GM18519 (cell line): ENCODE measurements around the gene COL9A3.

Source experiments
- ATAC-seq: cut with Tn5 transposase; IDR thresholded peaks from one replicate; pipeline ENCODE4 v1.9.1; 2021; ENCODE audit warnings: mild to moderate bottlenecking, moderate library complexity; ENCODE audit not compliant: unreplicated experiment, low FRiP score

The COL9A3 gene

GRCh38 chr20:62888406-62888805 lies 71.6 kb downstream of the COL9A3 start:
- no peak for ATAC-seq

GRCh38 chr20:62888910-62889309 lies 72.1 kb downstream of the COL9A3 start:
- no peak for ATAC-seq

GRCh38 chr20:62889411-62889810 lies 72.6 kb downstream of the COL9A3 start:
- no peak for ATAC-seq

GRCh38 chr20:62889871-62890270 lies 73.0 kb downstream of the COL9A3 start:
- ATAC-seq, result no peak

- no peak for ATAC-seq
Observed at GRCh38 chr20:62890444-62890843, 73.6 kb downstream of the COL9A3 start.
